WI38 (cell line): ENCODE data around the gene SYNM.

ENCODE experiments used
- H3K4me3 ChIP-seq: 2 replicates; pipeline ENCODE4 v1.5.1; 2011; ENCODE audit warnings: low read depth, mild to moderate bottlenecking, control low read depth, low read length
- CTCF ChIP-seq: IDR thresholded peaks from 2 replicates; pipeline ENCODE4 v1.5.1; 2012; ENCODE audit warnings: low read depth, mild to moderate bottlenecking, control low read depth, low read length

The SYNM gene

GRCh38 chr15:99101501-99101900 is 3.4 kb upstream of the SYNM start:
- no peak for TF ChIP-seq CTCF
- no peak overlapping the region for H3K4me3 ChIP-seq

GRCh38 chr15:99102332-99103235 is 2.3 kb upstream of the SYNM start:
- no peak overlapping the region for H3K4me3 ChIP-seq
- TF ChIP-seq CTCF = no peak

GRCh38 chr15:99103279-99103678 is 1.6 kb upstream of the SYNM start:
- TF ChIP-seq CTCF = no peak
- H3K4me3 ChIP-seq = no peak overlapping the region

GRCh38 chr15:99105514-99106341 is 848 bp downstream of the SYNM start:
- peak overlapping the region; percentile 66 for H3K4me3 ChIP-seq
- TF ChIP-seq CTCF = no peak

- TF ChIP-seq CTCF = no peak
- peak overlapping the region; percentile 66 for H3K4me3 ChIP-seq
Measured at GRCh38 chr15:99106417-99107220, 1.7 kb downstream of the SYNM start.

GRCh38 chr15:99108993-99109392 is 4.1 kb downstream of the SYNM start:
- H3K4me3 ChIP-seq = no peak overlapping the region
- TF ChIP-seq CTCF = no peak
